Esophagus squamous epithelium (tissue), 4 donors: ENCODE results near the gene QRICH1.

Experiments used
- POLR2A ChIP-seq, 4 donors: fragments of 450-650 bp; IDR thresholded peaks; one replicate each; pipeline ENCODE4 v1.6.1; 2017; ENCODE audit warnings: antibody characterized with exemption in 4 of 4, mild to moderate bottlenecking in 4 of 4, moderate library complexity in 3 of 4
- TF ChIP-seq, protein P1 (sequence below), 6 experiments: fragments of 450-650 bp in 4 of 6; fragments of 200-600 bp in 2 of 6; sonication (generic) in 2 of 6; IDR thresholded peaks; one replicate each; pipeline ENCODE4 v1.5.1; 2016 to 2019; ENCODE audit warnings: antibody characterized with exemption in 6 of 6, mild to moderate bottlenecking in 4 of 6, moderate library complexity in 4 of 6

DNA sequence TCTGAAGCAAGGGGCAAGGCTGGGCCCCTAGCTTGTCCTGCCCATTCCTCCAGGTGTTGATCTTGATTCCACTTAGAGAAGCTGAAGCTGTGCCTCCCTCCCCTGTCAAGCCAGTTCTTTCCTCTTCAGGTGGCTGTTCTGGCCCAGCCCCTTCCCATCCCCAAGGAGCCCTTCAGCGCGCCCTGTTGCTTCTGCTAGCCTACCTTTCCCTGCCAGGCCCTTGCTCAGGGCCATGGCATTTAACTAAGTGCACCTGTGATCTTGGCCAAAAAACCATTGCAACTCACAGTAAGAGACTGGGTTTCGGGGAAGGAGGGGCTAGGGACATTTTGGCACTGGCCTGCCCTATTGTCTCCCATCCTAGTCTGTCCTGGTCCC lies 88.6 kb downstream of the QRICH1 start:
- TF ChIP-seq POLR2A (IDR thresholded peaks at IDR 0.05): no peak
- TF ChIP-seq, protein P1, sequence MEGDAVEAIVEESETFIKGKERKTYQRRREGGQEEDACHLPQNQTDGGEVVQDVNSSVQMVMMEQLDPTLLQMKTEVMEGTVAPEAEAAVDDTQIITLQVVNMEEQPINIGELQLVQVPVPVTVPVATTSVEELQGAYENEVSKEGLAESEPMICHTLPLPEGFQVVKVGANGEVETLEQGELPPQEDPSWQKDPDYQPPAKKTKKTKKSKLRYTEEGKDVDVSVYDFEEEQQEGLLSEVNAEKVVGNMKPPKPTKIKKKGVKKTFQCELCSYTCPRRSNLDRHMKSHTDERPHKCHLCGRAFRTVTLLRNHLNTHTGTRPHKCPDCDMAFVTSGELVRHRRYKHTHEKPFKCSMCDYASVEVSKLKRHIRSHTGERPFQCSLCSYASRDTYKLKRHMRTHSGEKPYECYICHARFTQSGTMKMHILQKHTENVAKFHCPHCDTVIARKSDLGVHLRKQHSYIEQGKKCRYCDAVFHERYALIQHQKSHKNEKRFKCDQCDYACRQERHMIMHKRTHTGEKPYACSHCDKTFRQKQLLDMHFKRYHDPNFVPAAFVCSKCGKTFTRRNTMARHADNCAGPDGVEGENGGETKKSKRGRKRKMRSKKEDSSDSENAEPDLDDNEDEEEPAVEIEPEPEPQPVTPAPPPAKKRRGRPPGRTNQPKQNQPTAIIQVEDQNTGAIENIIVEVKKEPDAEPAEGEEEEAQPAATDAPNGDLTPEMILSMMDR (IDR thresholded peaks at IDR 0.05): no peak
